ENCODE results near the gene CCDC3. TPM values are rescaled to one million over a fixed set of nuclear protein-coding genes. Genes with fewer than 3 reads are reported as not detected.

The CCDC3 gene
- total RNA-seq, 1 donor from 2014 or later: 0.40 TPM

- no peak for DNase-seq (ENCODE audit: low read depth)
- no peak for TF ChIP-seq CTCF (conservative IDR thresholded peaks at IDR 0.05; ENCODE audit: low read depth, low read length)
- no peak overlapping the region for H3K4me3 ChIP-seq (ENCODE audit: low read depth, low read length)
Observed at GRCh38 chr10:12854988-12855387, 146.5 kb downstream of the CCDC3 start.

GRCh38 chr10:12852687-12853086 lies 148.8 kb downstream of the CCDC3 start:
- no peak for TF ChIP-seq CTCF (conservative IDR thresholded peaks at IDR 0.05; ENCODE audit: low read depth, low read length)
- no peak for DNase-seq (ENCODE audit: low read depth)
- no peak overlapping the region for H3K4me3 ChIP-seq (ENCODE audit: low read depth, low read length)

- no peak for TF ChIP-seq CTCF (conservative IDR thresholded peaks at IDR 0.05; ENCODE audit: low read depth, low read length)
- DNase-seq (ENCODE audit: low read depth): no peak
- H3K4me3 ChIP-seq (ENCODE audit: low read depth, low read length): no peak overlapping the region
Observed at GRCh38 chr10:12849319-12850181, 152.0 kb downstream of the CCDC3 start.

- no peak overlapping the region for H3K4me3 ChIP-seq (ENCODE audit: low read depth, low read length)
- no peak for DNase-seq (ENCODE audit: low read depth)
- TF ChIP-seq CTCF (conservative IDR thresholded peaks at IDR 0.05; ENCODE audit: low read depth, low read length): no peak
Observed at GRCh38 chr10:12848439-12849173, 152.9 kb downstream of the CCDC3 start.

GRCh38 chr10:12847361-12847975 lies 154.0 kb downstream of the CCDC3 start:
- H3K4me3 ChIP-seq (ENCODE audit: low read depth, low read length): no peak overlapping the region
- DNase-seq (ENCODE audit: low read depth): no peak
- peak; percentile 21 for TF ChIP-seq CTCF (conservative IDR thresholded peaks at IDR 0.05; ENCODE audit: low read depth, low read length)

- H3K4me3 ChIP-seq (ENCODE audit: low read depth, low read length): no peak overlapping the region
- no peak for TF ChIP-seq CTCF (conservative IDR thresholded peaks at IDR 0.05; ENCODE audit: low read depth, low read length)
- no peak for DNase-seq (ENCODE audit: low read depth)
Observed at GRCh38 chr10:12846718-12847117, 154.8 kb downstream of the CCDC3 start.

Other genes with a start within 250 kb of the CCDC3 start
- gene OPTN, start 98.5 kb upstream of the CCDC3 start, total RNA-seq: 40.8 and 64.4 TPM in 2 replicates
- 16.2 and 35.2 TPM in 2 replicates for gene MCM10, start 159.8 kb upstream of the CCDC3 start, total RNA-seq
- gene UCMA, start 232.7 kb upstream of the CCDC3 start, total RNA-seq: not detected in 2 replicates